ENCODE results near the gene OSM. TPM values are rescaled to one million over a fixed set of nuclear protein-coding genes. Genes with fewer than 3 reads are reported as not detected.

OSM gene
- total and polyA plus RNA-seq, 2 experiments from 2014 or later: not detected

- Mint-ChIP-seq H3K4me3 (no peak overlapping the region), H3K27me3 (ENCODE audit: insufficient read depth, low read depth, poor library complexity) (peaks cover 16% of the 10 kb centered on the region), H3K4me1 (peaks cover 39% of the 10 kb centered on the region), H3K9me3 (no peaks in the 10 kb centered on the region), H3K27ac (no peak overlapping the region), H3K36me3 (ENCODE audit: low read depth) (no peaks in the 10 kb centered on the region; the same call in 2 of the 3 replicates)
- TF ChIP-seq CREB1 (CRISPR knock-in tag; IDR thresholded peaks at IDR 0.05; ENCODE audit: low read depth) (no peak), POLR2AphosphoS5 (IDR thresholded peaks at IDR 0.05; ENCODE audit: low read depth) (no peak), ZNF331 (CRISPR knock-in tag; IDR thresholded peaks at IDR 0.05; ENCODE audit: low read depth) (no peak), JUNB (IDR thresholded peaks at IDR 0.05; ENCODE audit: unreplicated experiment) (no peak)
- Histone ChIP-seq H3K4me3 (no peak overlapping the region), H3K4me1 (ENCODE audit: insufficient read depth) (peaks cover 23% of the 10 kb centered on the region), H3K36me3 (ENCODE audit: insufficient read depth) (no peaks in the 10 kb centered on the region), H3K9me2 (ENCODE audit: insufficient read depth) (no peaks in the 10 kb centered on the region), H3K27me3 (ENCODE audit: insufficient read depth) (no peaks in the 10 kb centered on the region), H3F3A (replicated peaks; ENCODE audit: low read depth) (no peaks in the 10 kb centered on the region), H4K20me1 (replicated peaks; ENCODE audit: insufficient read depth) (no peaks in the 10 kb centered on the region), H3K79me2 (replicated peaks; ENCODE audit: insufficient read depth) (no peaks in the 10 kb centered on the region), H2AFZ (no peak overlapping the region), H3K27ac (ENCODE audit: low read depth) (no peak overlapping the region), H3K4me2 (no peak overlapping the region)
- no peak for DNase-seq (ENCODE audit: low spot score)
- no peak for ATAC-seq
These were observed 12.3 kb downstream of the OSM start for GRCh38 chr22:30254314-30254713.

- H3K9me3 Mint-ChIP-seq: no peaks in the 10 kb centered on the region
- TF ChIP-seq ETS1 (IDR thresholded peaks at IDR 0.05): no peak
- TF ChIP-seq, protein P1, sequence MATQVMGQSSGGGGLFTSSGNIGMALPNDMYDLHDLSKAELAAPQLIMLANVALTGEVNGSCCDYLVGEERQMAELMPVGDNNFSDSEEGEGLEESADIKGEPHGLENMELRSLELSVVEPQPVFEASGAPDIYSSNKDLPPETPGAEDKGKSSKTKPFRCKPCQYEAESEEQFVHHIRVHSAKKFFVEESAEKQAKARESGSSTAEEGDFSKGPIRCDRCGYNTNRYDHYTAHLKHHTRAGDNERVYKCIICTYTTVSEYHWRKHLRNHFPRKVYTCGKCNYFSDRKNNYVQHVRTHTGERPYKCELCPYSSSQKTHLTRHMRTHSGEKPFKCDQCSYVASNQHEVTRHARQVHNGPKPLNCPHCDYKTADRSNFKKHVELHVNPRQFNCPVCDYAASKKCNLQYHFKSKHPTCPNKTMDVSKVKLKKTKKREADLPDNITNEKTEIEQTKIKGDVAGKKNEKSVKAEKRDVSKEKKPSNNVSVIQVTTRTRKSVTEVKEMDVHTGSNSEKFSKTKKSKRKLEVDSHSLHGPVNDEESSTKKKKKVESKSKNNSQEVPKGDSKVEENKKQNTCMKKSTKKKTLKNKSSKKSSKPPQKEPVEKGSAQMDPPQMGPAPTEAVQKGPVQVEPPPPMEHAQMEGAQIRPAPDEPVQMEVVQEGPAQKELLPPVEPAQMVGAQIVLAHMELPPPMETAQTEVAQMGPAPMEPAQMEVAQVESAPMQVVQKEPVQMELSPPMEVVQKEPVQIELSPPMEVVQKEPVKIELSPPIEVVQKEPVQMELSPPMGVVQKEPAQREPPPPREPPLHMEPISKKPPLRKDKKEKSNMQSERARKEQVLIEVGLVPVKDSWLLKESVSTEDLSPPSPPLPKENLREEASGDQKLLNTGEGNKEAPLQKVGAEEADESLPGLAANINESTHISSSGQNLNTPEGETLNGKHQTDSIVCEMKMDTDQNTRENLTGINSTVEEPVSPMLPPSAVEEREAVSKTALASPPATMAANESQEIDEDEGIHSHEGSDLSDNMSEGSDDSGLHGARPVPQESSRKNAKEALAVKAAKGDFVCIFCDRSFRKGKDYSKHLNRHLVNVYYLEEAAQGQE (IDR thresholded peaks at IDR 0.05; ENCODE audit: unreplicated experiment): no peak
- no peak for TF ChIP-seq JUNB (IDR thresholded peaks at IDR 0.05; ENCODE audit: unreplicated experiment)
- no peak for TF ChIP-seq STAT1 (IDR thresholded peaks at IDR 0.05; ENCODE audit: unreplicated experiment)
- no peak for TF ChIP-seq EZH2phosphoT487 (IDR thresholded peaks at IDR 0.05; ENCODE audit: unreplicated experiment)
- TF ChIP-seq POLR2AphosphoS5 (IDR thresholded peaks at IDR 0.05; ENCODE audit: low read depth): no peak
- no peak for TF ChIP-seq ZNF114 (CRISPR knock-in tag; IDR thresholded peaks at IDR 0.05)
- TF ChIP-seq ZNF462 (CRISPR knock-in tag; IDR thresholded peaks at IDR 0.05): no peak
- no peak for TF ChIP-seq ZNF331 (CRISPR knock-in tag; IDR thresholded peaks at IDR 0.05; ENCODE audit: low read depth)
- no peak for TF ChIP-seq CREB1 (CRISPR knock-in tag; IDR thresholded peaks at IDR 0.05; ENCODE audit: low read depth)
- H3K4me1 ChIP-seq (ENCODE audit: insufficient read depth): peaks cover 23% of the 10 kb centered on the region
- H3K4me3 Mint-ChIP-seq: no peak overlapping the region; the same call in 2 of the 3 replicates
- ATAC-seq: no peak
- no peak overlapping the region for H3K4me3 ChIP-seq
- peaks cover 40% of the 10 kb centered on the region for H3K4me1 Mint-ChIP-seq
- no peaks in the 10 kb centered on the region for H3K27me3 ChIP-seq (ENCODE audit: insufficient read depth)
- H3K4me2 ChIP-seq: no peak overlapping the region
- H3K36me3 ChIP-seq (ENCODE audit: insufficient read depth): no peaks in the 10 kb centered on the region
- no peaks in the 10 kb centered on the region; the same call in 2 of the 3 replicates for H3K36me3 Mint-ChIP-seq (ENCODE audit: low read depth)
- H3K27ac ChIP-seq (ENCODE audit: low read depth): no peak overlapping the region
- DNase-seq (ENCODE audit: low spot score): no peak
- H2AFZ ChIP-seq: no peak overlapping the region
- H3K9me2 ChIP-seq (ENCODE audit: insufficient read depth): no peaks in the 10 kb centered on the region
- H3F3A ChIP-seq (replicated peaks; ENCODE audit: low read depth): no peaks in the 10 kb centered on the region
- H3K27me3 Mint-ChIP-seq (ENCODE audit: insufficient read depth, low read depth, poor library complexity): peaks cover 16% of the 10 kb centered on the region
- H4K20me1 ChIP-seq (replicated peaks; ENCODE audit: insufficient read depth): no peaks in the 10 kb centered on the region
- no peaks in the 10 kb centered on the region for H3K79me2 ChIP-seq (replicated peaks; ENCODE audit: insufficient read depth)
- no peak overlapping the region for H3K27ac Mint-ChIP-seq
These were observed 13.3 kb downstream of the OSM start for GRCh38 chr22:30253205-30253852.

Measured in GM23338 (cell line).